Measurements from ENCODE around the gene IFT20. TPM values are rescaled to one million over a fixed set of nuclear protein-coding genes. Genes with fewer than 3 reads are reported as not detected.

The IFT20 gene, protein sequence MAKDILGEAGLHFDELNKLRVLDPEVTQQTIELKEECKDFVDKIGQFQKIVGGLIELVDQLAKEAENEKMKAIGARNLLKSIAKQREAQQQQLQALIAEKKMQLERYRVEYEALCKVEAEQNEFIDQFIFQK
- total RNA-seq, result 21.1 and 24.7 TPM in 2 replicates

- peaks cover 34% of the 10 kb centered on the region for H3K4me1 Mint-ChIP-seq
- peak within 1 kb of the TSS; percentile 97 for H3K4me3 Mint-ChIP-seq
- no peaks in the 10 kb centered on the region for H3K9me3 Mint-ChIP-seq
- DNase-seq, result peak; percentile 99
- intact Hi-C loops (cut with micrococcal nuclease), result loop anchor here (1.0 kb wide), 4 partner anchors 16 to 294 kb away; partner anchors contain the start of genes POLDIP2, SARM1 and TMEM97
- H3K27ac Mint-ChIP-seq, result peak within 1 kb of the TSS; percentile 96
- no peaks in the 10 kb centered on the region for H3K27me3 Mint-ChIP-seq
- peaks cover 14% of the 10 kb centered on the region for H3K36me3 Mint-ChIP-seq (ENCODE audit: low read depth)
Observed at GRCh38 chr17:28335201-28335958, at the start of gene IFT20, which contains the start of gene TNFAIP1. IFT20 (minus strand) TSS chr17:28335472; CDS start chr17:28331985, 3,487 bp downstream. TNFAIP1 (plus strand) TSS chr17:28335761; CDS start chr17:28339522, 3,761 bp downstream.

DNA sequence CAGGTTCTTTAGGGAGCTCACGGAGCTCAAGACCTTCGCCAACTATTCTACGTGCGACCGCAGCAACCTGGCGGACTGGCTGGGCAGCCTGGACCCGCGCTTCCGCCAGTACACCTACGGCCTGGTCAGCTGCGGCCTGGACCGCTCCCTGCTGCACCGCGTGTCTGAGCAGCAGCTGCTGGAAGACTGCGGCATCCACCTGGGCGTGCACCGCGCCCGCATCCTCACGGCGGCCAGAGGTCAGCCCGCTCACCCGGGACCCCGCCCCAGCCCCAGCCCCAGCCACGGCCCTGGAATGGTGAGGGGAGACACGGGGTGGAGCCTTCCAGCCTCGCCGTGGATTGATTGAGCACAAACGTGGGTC is 49.7 kb upstream of the IFT20 start:
- intact Hi-C loops (cut with micrococcal nuclease), result no loop called here
- Mint-ChIP-seq H3K36me3 (ENCODE audit: low read depth) (peaks cover 32% of the 10 kb centered on the region), H3K27me3 (peaks cover 8% of the 10 kb centered on the region), H3K4me3 (peak overlapping the region; percentile 93), H3K9me3 (no peaks in the 10 kb centered on the region), H3K27ac (peak overlapping the region; percentile 86), H3K4me1 (peaks cover 23% of the 10 kb centered on the region)
- DNase-seq, result peak; percentile 71

DNA sequence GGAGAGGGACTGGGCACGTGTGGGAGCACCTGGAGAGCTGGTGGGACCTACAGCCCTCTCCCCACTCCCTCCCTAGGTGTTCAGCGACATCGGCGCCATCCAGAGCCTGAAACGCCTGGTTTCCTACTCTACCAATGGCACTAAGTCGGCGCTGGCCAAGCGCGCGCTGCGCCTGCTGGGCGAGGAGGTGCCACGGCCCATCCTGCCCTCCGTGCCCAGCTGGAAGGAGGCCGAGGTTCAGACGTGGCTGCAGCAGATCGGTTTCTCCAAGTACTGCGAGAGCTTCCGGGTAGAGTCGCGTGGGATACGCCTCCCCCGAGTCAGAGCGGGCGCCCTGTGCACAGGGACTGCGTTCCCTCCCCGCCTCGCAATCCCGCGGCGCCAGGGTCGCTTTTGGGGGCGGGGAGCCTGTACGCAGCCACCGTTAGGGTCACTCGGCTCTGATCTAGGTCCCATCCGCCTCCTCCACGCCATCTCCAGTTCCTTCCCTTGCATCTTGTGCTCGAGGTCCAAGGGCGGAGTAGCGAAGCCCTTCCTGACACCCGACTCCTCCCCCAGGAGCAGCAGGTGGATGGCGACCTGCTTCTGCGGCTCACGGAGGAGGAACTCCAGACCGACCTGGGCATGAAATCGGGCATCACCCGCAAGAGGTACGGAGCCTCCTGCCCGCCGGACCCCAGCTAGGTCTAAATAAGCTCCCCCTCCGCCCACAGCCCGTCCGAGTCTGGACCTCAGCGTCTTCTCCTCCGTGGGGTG is 49.2 kb upstream of the IFT20 start:
- peaks cover 27% of the 10 kb centered on the region for H3K36me3 Mint-ChIP-seq (ENCODE audit: low read depth)
- H3K4me3 Mint-ChIP-seq, result peak overlapping the region; percentile 93
- peak; percentile 91 for DNase-seq
- H3K27me3 Mint-ChIP-seq, result peaks cover 8% of the 10 kb centered on the region
- intact Hi-C loops (cut with micrococcal nuclease), result loop anchor here (1.0 kb wide), 1 partner anchor 12 kb away; no protein-coding TSS in a partner anchor
- H3K9me3 Mint-ChIP-seq, result no peaks in the 10 kb centered on the region
- peaks cover 23% of the 10 kb centered on the region for H3K4me1 Mint-ChIP-seq
- peak overlapping the region; percentile 86 for H3K27ac Mint-ChIP-seq

- Mint-ChIP-seq H3K27me3 (peaks cover 8% of the 10 kb centered on the region), H3K27ac (no peak overlapping the region), H3K4me1 (peaks cover 23% of the 10 kb centered on the region), H3K9me3 (no peaks in the 10 kb centered on the region), H3K36me3 (ENCODE audit: low read depth) (peaks cover 18% of the 10 kb centered on the region), H3K4me3 (peak overlapping the region; percentile 23)
- intact Hi-C loops (cut with micrococcal nuclease), result no loop called here
- peak; percentile 75 for DNase-seq
Observed at GRCh38 chr17:28381141-28381825, 46.0 kb upstream of the IFT20 start.

DNA sequence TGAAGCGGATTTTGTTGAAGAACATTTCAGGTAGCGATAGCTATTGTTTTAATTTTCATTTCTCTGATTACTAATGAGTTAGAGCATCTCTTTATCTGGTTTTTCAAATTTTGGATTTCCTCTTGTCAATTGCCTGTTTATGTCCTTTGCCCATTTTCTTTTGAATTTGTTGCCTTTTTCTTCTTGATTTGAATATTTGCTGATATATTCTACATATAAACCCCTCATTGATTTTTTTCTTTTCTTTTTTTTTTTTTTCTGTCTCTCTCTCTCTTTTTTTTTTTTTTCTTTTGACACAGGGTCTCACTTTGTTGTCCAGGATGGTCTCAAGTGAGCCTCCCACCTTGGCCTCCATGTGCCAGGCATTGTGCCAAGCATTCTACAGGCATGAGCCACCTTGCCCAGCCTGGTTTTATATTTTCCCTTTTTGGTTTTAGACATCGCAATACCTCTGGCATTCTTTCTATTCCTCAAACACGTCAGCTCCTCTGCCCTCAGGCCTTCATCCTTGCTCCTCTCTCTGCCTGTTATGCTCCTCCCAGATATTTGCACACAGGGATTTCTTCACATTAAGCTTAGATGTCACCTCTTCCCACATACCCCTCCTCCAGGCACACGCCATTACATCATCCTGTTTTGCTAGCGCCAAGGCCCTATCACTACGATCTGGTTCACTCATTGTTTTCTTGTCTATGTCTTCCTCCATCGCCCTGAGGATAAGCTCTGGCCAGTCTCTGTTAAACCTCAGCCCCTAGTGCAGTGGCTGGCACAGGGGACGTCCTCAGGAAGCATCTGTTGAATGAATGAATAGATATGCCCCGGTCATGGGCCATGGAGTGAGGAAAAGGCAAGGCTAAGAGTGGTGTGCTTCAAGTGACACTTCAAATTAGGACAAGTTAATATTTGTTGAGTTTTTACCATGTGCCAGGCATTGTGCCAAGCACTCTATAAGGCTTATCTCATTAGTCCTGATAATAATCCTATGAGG is 44.8 kb upstream of the IFT20 start:
- no peak overlapping the region for H3K27ac Mint-ChIP-seq
- H3K36me3 Mint-ChIP-seq (ENCODE audit: low read depth), result peaks cover 15% of the 10 kb centered on the region
- H3K4me1 Mint-ChIP-seq, result peaks cover 19% of the 10 kb centered on the region
- H3K27me3 Mint-ChIP-seq, result peaks cover 8% of the 10 kb centered on the region
- no peak overlapping the region for H3K4me3 Mint-ChIP-seq
- intact Hi-C loops (cut with micrococcal nuclease), result no loop called here
- DNase-seq, result no peak
- H3K9me3 Mint-ChIP-seq, result no peaks in the 10 kb centered on the region

GRCh38 chr17:28372945-28373274 is 37.6 kb upstream of the IFT20 start:
- Mint-ChIP-seq H3K9me3 (no peaks in the 10 kb centered on the region), H3K27ac (peak overlapping the region; percentile 84), H3K4me1 (peaks cover 21% of the 10 kb centered on the region), H3K4me3 (peak overlapping the region; percentile 85), H3K27me3 (no peaks in the 10 kb centered on the region), H3K36me3 (ENCODE audit: low read depth) (peaks cover 9% of the 10 kb centered on the region)
- intact Hi-C loops (cut with micrococcal nuclease), result loop anchor here (1.0 kb wide), 1 partner anchor 11 kb away; no protein-coding TSS in a partner anchor
- DNase-seq, result no peak

- Mint-ChIP-seq H3K27ac (peak overlapping the region; percentile 84), H3K4me3 (peak overlapping the region; percentile 85), H3K36me3 (ENCODE audit: low read depth) (peaks cover 9% of the 10 kb centered on the region), H3K27me3 (no peaks in the 10 kb centered on the region), H3K9me3 (no peaks in the 10 kb centered on the region), H3K4me1 (peaks cover 21% of the 10 kb centered on the region)
- intact Hi-C loops (cut with micrococcal nuclease), result loop anchor here (1.0 kb wide), 1 partner anchor 12 kb away; no protein-coding TSS in a partner anchor
- peak; percentile 76 for DNase-seq
Observed at GRCh38 chr17:28372203-28372944, 37.1 kb upstream of the IFT20 start.

DNA sequence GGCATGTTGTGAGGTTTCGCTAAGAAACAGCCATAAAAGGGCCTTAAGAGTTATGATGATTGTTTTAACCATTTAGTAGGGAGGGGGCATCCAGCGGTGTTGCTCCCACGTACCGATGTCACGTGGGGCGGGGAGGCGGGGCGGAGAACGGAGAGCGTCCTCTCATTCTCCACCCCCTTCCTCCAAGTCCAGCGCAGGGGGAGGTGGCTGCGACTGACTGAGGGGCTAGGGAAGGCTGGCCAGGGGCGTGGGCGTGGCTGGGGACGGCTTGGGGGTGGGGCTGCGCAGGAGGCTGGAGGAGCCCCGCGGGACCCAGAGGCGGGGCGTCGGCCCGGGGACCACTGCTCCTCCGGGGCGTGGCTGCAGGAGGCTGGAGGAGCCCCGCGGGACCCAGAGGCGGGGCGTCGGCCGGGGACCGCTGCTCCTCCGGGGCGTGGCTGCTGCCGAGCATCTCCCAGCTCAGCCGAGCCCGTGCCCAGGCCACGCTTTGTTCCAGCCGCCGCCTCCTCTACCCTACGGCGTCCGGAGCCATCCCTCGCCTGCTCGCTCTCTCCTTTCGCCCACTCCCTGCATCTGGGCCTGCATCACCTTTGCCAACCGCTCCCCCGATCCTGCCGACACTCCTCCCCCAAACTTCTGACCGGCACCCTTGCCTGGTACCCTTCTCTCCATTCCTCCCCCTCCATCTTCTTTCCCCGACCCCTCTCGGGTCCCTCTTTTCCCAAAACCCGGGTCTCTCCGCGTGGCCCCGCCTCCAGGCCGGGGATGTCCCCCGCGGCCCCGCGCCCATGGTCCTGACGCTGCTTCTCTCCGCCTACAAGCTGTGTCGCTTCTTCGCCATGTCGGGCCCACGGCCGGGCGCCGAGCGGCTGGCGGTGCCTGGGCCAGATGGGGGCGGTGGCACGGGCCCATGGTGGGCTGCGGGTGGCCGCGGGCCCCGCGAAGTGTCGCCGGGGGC is 36.3 kb upstream of the IFT20 start, which contains the start of gene SARM1:
TSS of gene SARM1 (plus strand) at position 450 of the 958 bp plus-strand sequence. CDS start at position 789, 339 bp downstream.
- H3K36me3 Mint-ChIP-seq (ENCODE audit: low read depth), result peaks cover 9% of the 10 kb centered on the region
- H3K4me1 Mint-ChIP-seq, result peaks cover 21% of the 10 kb centered on the region
- intact Hi-C loops (cut with micrococcal nuclease), result loop anchor here (1.0 kb wide), 4 partner anchors 13 to 330 kb away; partner anchors contain the start of genes IFT20, POLDIP2 and TNFAIP1
- H3K27me3 Mint-ChIP-seq, result no peaks in the 10 kb centered on the region
- no peaks in the 10 kb centered on the region for H3K9me3 Mint-ChIP-seq
- peak within 1 kb of the TSS; percentile 85 for H3K4me3 Mint-ChIP-seq
- DNase-seq, result peak; percentile 96
- H3K27ac Mint-ChIP-seq, result peak within 1 kb of the TSS; percentile 91

DNA sequence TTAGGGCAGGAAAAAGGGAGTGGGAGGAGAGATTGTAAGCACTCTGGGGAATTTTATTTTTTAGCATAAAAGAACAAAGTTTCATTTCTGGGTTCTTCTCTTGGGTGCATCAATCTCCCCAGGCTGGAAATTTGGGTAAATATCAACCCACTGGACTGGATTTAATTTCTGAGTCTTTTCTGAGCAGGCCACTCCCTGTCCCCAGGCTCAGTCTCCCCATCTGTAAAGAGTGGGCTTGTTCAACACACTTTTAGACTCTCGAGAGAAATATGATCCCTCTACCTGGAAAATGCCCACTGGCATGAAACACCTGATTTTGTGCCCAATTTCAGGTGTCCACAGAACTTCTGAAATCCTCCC is 35.5 kb upstream of the IFT20 start:
- peaks cover 21% of the 10 kb centered on the region for H3K4me1 Mint-ChIP-seq
- H3K36me3 Mint-ChIP-seq (ENCODE audit: low read depth), result peaks cover 9% of the 10 kb centered on the region
- intact Hi-C loops (cut with micrococcal nuclease), result loop anchor here (1.0 kb wide), 3 partner anchors 13 to 329 kb away; partner anchors contain the start of genes IFT20, POLDIP2 and TNFAIP1
- H3K27ac Mint-ChIP-seq, result no peak overlapping the region
- DNase-seq, result no peak
- peak overlapping the region; percentile 85 for H3K4me3 Mint-ChIP-seq
- H3K27me3 Mint-ChIP-seq, result no peaks in the 10 kb centered on the region
- no peaks in the 10 kb centered on the region for H3K9me3 Mint-ChIP-seq

DNA sequence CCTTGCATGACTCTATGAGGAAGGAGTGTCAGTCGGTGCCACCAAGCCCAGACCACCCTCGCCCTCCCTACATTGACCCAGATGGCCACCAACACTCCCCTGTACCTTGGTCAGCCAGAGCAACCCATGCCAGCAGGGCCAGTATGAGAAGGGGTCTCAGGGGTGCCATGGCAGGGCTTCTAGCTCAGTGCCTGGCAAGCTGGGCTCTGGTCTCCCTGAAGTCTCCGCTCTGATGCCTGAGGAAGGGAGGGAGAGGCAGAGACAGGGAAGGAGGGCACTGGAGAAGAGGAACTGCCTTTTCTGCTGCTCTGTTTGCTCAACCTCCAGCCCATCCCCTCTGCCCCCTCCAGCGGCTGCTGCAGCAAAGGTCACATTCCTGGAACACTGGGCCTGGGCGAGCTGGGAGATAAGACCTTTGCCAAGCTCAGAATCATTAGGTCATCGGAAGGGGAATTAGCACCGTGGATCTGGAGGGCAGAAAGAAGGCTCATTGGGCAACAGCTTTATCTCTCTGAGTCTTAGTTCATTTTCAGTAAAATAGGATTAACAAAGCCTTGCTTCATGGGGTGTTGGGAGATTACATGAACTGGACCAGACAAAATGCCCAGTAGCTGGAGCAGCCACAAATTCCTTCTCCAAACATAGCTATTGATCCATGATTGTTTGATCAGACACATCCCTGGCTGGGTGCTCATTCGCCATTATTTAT is 34.9 kb upstream of the IFT20 start, which contains the start of gene VTN:
TSS of gene VTN (minus strand) at position 273 of the 709 bp plus-strand sequence. CDS start at position 169, 104 bp downstream.
- intact Hi-C loops (cut with micrococcal nuclease), result no loop called here
- H3K27me3 Mint-ChIP-seq, result no peaks in the 10 kb centered on the region
- H3K4me1 Mint-ChIP-seq, result peaks cover 21% of the 10 kb centered on the region
- peaks cover 9% of the 10 kb centered on the region for H3K36me3 Mint-ChIP-seq (ENCODE audit: low read depth)
- H3K4me3 Mint-ChIP-seq, result peak within 1 kb of the TSS; percentile 85
- no peaks in the 10 kb centered on the region for H3K9me3 Mint-ChIP-seq
- peak within 1 kb of the TSS; percentile 91 for H3K27ac Mint-ChIP-seq
- DNase-seq, result no peak

- Mint-ChIP-seq H3K4me3 (no peak overlapping the region), H3K36me3 (ENCODE audit: low read depth) (peaks cover 6% of the 10 kb centered on the region), H3K27me3 (no peaks in the 10 kb centered on the region), H3K27ac (no peak overlapping the region), H3K4me1 (peaks cover 21% of the 10 kb centered on the region), H3K9me3 (no peaks in the 10 kb centered on the region)
- DNase-seq, result no peak
- intact Hi-C loops (cut with micrococcal nuclease), result no loop called here
Observed at GRCh38 chr17:28369684-28370034, 34.4 kb upstream of the IFT20 start.
